ENCODE measurements around the gene KAZALD1.
A peak's percentile ranks its signal among the peaks of the same experiment; 100 is the strongest.

Gene KAZALD1

DNA sequence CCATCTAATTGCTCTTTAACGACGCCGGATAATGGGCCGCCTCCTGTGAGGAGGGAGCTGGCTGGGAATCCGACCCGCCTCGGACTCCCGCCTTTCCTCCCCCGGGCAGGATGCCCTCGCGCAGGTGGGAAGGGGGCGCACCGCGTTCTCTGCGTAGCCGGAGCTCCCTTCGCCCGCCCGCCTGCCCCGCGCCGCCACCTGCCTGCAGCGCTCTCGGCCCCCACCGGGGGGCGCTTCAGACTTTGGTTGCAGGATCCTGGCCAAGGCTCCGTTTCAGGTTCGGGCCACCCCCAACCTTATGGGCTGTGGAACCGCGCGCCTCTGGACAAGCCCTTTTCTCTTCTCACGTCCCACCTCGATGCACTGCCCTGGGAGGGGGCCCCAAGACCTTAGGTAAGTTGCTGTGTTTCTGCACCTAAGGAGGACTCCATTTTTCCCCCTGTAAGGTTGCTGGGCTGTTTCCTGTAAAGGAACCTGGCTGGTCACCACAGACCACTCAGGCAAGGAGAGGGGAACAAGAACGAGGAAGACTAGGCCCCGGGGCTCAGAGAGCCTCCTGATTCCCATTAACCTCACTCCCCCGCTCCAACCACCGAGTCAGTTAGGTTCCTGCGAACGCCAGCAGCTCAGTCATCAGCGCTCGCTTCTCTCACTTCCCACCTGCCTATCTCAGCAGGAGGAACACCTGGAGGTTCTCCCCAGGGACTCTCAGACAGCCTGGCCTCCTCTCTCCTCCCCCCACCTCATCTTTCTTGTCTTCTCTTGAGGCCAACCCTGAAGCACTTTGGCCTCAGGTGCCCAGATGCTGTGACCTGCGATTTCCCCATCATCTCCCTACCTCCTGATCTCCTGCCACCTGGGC, 11.3 kb upstream of the KAZALD1 start:
- peak; percentile 74 to 81 for DNase-seq

DNA sequence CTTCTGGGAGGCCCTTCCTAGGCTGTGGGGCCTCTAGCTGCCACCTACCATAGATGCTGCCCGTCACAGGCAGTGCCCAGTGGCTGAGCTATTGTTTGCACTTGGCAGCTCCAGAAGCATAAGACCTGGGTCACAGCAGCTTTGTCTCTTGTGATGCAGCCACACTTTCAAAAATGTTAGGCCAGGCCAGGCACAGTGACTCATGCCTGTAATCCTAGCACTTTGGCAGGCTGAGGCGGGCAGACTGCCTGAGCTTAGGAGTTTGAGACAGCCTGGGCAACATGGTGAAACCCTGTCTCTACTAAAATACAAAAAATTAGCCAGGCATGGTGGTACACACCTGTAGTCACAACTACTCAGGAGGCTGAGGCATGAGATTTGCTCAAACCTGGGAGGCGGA, 9.5 kb upstream of the KAZALD1 start:
- DNase-seq: no peak

DNA sequence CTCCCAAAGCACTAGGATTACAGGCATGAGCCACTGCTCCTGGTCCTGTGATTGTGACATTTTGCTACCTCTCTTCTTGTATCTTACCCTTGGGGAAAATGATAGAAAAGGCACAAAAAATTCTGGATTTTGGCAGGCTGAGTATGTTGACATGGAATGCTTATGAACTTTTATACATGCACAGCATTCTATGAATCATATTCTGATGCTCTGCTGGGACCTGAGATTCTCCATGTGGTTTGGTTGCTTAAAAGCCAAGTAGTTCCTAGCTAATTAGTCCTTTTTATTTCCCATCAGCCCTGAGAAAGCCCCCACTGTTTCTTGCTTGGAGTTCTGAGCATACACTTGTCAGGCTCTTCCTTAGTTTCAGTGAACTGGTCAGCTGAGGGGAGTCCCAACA, 8.3 kb upstream of the KAZALD1 start:
- no peak for DNase-seq

DNA sequence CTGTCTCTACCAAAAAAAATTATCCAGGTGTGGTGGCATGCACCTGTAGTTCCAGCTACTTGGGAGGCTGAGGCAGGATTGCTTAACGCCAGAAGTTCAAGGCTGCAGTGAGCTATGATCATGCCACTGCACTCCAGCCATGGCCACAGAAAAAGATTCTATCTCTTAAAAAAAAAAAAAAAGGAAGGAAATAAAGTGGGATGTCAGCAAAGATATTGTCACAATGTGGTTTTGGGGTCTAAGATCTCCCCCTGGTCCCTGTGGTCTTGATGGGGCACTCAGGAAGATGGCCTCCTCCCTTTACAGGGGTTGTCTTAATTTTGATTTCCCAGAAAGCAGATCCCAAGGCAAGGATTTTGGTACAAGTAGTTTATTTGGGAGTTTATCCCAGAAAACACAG, 7.4 kb upstream of the KAZALD1 start:
- DNase-seq: no peak

DNA sequence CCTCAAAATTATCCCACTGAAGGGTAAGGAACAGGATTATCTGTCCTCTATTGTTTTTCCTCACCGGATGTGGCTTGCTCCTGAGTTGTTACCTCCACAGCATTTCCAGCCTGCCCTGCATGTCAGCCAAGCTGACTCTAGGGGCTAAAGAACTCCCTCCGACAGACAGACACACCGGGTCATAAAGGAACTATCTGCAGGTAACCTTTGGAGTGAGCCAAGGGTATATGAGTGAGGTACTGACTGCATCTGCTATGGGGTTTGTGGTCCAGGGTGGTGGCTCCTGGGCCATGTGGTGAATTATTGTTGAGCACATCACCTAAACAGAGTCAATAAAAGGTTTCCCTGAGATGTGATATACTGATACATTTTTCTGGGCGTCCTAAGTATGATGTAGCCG, 6.9 kb upstream of the KAZALD1 start:
- no peak for DNase-seq

DNA sequence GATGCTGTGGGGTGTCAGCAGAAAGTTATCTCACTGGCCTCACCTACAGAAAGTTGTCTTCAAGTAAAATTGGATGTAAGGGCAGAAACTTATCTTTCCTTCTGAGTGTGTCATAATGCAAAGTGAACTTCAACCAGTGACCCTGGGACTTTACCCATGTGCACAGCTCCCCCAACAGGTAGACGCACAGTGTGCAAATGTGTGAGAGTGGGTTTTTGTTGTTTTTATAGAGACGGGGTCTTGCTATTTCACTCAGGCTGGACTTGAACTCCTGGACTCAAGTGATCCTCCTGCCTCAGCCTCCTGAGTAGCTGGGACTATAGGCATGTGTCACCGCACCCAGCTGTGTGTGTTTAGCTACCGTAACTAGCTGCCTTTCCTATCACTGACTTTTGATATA, 6.4 kb upstream of the KAZALD1 start:
- no peak for DNase-seq

DNA sequence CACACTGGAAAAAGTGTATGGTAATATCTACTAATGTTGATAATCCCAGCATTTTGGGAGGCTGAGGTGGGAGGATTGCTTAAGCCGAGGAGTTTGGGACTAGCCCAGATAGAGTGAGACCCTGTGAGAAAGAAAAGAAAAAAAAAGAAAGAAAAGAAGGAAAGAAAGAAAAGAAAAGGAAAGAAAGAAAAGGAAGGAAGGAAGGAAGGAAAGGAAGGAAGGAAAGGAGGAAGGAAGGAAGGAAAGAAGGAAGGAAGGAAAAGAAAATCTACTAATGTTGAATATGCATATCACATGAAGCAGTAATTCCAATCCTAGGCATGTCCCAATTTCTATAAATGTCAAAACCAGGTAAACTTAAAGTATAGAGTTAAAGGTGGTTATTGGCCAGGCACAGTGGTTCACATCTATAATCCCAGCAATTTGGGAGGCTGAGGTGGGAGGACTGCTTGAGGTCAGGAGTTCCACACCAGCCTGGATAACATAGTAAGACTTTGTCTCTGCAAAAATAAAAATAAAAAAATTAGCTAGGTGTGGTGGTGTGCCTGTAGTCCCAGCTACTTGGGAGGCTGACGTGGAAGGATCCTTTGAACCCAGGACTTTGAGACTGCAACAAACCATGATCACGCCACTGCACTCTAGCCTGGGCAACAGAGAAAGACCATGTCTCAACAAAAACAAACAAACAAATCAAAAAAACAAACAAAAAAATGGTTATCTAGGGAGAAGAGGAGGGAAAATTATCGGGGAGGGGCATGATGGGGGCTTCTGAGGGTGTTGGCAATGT, 5.2 kb upstream of the KAZALD1 start:
- no peak for DNase-seq

DNA sequence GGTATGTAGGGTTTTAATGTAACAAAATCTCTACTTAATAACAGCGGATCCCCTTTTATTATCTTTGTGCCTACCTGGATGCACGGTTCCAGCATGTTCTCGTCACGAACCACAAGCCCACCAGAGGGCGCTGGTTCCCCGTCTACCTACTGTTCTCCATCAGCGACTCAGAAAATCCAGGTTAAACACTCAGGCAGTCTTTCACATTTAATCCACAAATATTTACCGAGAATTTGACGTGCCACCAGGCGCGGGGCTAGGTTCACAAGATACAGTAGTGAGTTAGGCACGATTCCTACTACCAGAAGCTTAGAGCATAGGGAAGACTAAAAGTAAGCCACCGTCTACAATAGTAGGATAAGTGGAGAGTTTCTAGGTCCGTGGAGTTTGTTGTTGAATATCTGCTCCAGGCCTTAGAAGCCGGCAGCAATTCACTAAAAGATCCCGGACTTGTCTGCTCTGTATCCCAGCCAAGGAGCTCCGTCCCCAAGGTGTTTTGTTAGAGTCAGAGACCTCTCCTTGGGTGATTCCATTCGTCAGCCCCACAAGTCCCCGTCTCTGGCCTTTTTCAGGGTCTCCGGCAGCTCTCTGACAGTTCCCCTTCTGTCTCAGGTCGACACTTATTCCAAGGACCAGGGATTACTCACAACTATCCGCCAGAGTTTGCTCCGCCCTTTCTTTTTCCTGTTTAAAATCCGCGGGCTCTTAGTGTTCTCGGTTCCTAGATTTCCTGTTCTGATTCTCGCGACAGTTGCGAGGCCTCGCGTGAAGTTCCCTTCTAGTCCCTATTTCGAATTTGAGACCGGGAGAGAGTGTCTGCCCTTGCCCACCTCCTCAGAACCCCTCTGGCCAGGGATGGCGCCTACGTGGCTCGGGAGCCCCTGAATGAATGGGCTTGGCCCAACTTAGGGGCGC, 1.5 kb upstream of the KAZALD1 start:
- peak; percentile 92 to 93 for DNase-seq

DNA sequence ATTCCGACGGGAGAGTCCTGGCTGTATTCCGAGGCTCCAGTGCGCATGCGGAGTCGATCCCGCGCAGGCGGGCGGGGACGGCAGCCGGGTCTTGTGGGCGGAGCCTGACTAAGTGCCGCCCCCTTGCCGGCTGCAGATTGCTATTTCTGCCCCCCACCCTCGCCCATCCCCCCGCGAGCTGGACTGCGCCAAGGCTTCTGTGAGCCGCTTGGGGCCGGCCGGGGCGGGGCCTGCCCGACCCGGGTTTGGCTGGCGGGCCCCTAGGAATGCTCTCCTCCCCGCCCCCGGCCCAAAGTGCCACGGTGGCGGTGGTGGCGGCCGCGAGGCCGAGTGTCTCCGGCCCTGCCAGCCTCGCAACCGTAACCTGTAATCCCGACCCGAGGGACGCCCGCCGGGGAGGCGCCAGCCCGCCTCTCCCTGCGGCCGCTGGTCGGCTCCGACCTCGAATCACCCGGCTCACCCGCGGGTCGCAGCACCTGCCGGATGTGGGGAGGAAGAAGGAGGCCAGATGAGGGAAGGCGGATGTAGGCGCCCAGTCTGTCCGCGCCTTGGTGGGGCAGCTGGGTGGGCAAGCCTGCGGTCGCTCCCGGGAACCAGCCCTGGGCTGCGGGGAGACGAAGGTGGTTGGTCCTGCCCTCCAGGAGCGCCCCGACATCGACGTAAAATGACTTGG, 702 bp upstream of the KAZALD1 start:
- peak; percentile 57 to 87 for DNase-seq

DNA sequence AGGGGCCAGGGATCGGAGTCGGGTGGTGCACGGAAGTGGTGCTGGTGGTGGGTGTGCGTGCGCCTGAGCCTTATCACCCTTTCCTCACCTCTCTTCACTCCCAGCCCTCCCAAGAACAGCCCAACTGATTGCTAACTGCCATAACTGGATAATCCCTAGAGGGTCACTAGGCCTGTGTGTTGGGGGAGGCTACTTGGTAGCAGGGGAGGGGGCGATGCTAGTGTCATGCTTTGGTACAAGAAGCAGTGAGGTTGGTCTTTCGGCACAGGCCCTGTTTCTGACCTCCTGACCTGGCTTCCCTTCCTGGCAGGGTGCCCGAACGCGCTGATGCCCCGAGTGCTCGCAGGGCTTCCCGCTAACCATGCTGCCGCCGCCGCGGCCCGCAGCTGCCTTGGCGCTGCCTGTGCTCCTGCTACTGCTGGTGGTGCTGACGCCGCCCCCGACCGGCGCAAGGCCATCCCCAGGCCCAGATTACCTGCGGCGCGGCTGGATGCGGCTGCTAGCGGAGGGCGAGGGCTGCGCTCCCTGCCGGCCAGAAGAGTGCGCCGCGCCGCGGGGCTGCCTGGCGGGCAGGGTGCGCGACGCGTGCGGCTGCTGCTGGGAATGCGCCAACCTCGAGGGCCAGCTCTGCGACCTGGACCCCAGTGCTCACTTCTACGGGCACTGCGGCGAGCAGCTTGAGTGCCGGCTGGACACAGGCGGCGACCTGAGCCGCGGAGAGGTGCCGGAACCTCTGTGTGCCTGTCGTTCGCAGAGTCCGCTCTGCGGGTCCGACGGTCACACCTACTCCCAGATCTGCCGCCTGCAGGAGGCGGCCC, 652 bp downstream of the KAZALD1 start:
- DNase-seq: peak; percentile 36 to 51

DNA sequence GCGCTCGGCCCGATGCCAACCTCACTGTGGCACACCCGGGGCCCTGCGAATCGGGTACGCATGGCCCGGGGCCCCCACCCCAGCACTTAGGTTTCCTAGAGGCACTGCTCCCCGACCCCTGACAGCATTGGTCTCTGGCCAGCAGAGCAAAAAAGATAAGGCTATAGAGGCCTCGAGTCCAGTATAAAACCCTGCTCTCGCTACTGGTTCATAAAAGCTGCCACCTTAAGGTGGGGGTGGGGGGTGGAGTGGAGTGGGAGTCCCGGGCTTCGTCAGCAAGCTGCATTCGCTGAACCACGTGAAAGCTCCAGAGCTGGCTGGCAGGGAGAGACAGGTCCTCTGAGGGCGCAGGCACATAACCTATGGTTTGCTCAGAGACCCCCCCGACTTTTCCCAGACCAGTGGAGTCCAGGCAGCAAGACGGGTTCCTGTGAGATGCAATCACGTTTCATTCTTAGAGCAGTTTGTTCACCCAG, 1.3 kb downstream of the KAZALD1 start:
- DNase-seq: no peak

DNA sequence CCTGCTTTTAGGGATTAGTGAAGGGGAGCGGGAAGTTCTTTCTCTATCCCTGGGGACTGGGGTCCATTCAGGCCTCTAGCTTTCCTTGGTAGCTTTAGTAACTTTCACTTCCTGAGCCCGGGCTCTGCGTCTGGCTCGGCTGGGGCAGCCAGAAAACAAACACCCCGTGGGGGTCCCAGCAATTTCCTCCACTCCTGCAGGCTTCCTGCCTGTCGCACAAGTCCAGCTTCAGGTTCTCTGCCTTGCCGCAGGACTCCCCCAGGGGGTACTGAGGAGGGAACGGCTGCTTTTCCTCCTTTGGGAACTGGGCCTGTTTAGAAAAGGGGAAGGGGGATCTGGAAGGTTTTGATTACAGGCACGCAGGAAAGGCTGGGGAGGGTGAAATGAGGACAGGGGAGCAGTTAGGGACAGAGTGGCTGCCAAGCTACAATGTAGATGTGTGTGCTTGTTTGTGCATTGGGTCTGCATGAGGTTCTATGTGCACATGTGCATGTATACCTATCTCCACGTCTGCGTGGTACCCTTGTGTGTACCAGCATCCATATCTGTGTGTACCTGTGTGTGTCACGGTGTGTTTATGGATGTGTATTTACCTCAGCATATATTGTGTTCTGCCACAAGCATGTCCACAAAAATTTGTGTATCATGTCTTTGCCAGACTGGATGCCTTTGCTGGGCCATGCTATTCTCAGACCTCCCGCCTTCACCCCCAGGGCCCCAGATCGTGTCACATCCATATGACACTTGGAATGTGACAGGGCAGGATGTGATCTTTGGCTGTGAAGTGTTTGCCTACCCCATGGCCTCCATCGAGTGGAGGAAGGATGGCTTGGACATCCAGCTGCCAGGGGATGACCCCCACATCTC, 2.0 kb downstream of the KAZALD1 start:
- no peak for DNase-seq

DNA sequence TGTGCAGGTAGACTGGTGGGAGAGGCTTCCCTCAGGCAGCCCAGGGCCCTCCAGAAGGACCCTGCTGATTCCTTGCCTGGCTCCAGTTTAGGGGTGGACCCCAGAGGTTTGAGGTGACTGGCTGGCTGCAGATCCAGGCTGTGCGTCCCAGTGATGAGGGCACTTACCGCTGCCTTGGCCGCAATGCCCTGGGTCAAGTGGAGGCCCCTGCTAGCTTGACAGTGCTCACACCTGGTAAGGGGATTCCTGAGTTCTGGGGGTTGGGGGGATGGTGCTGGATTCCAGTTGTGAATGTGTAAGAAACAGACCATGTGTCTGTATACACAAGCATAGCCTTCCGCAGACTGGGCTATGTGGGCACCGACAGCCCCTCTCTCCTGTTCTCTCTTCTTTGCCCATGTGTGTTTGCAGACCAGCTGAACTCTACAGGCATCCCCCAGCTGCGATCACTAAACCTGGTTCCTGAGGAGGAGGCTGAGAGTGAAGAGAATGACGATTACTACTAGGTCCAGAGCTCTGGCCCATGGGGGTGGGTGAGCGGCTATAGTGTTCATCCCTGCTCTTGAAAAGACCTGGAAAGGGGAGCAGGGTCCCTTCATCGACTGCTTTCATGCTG, 2.7 kb downstream of the KAZALD1 start:
- DNase-seq: no peak

DNA sequence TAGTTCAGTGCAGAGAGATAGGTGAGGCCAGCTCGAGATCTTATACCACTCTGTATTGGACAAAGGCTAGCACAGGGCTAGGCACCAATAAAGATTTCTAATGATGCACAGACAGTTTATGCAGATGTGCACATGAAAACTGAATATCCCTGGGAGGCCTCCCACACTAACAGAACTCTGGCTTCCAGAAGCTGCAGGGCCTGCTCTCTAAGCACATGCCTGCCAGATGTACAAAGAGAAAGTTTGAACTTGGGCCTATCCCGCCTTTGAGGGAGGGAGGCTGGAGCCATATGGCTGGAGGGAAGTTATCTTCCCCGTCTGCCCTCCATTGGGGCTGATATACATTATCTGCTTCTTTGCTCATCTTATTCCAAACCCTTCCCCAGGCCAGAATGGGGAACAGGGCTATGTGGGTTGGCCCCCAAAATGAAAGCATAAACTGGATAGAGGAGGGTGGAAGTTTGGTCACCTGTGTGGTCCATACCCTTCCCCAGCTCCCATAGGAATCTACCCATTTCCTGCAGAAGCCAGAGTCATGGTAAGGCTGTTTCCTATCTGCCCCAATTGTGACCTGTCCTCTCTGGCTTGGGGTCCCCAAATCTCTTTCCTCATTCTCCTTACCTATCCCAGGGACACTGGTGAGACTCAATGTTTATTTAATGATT, 3.8 kb downstream of the KAZALD1 start:
- DNase-seq: no peak

DNA sequence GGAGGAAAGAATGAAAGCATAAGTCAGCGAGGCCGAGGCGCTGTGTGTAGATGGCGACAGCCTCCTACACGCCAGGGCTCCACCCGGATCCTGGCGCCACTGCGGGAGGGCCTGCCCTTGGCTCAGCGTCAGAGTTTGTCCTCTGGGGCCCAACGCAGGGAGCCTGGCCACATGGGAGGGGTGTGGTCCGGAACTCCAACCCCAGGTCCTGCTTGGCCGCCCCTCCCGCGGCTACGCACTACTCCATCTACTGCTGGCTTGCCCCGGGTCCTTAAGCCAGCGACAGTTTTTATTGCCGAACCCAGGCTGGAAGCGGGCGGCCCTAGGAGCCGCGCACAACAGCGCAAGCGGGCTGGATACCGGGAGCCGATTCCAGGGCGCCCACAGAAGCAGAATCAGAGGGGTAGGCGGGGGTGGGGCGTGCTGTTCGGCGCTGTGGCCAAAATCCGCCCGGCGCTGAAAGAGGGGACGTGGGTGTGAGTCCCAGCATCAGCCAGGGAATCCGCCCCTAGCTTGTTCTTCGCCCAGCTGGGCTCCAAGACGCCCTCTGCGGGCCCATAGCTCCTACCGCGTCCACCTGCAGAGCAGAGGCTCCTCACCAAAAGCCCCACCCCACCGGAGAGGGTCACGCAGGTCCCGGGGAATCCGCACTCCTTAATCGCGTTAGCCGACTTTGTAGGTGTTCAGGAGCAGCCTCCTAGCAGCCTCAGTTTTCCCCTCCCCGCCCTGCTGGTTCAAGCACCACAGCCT, 4.5 kb downstream of the KAZALD1 start:
- peak; percentile 57 to 59 for DNase-seq

DNA sequence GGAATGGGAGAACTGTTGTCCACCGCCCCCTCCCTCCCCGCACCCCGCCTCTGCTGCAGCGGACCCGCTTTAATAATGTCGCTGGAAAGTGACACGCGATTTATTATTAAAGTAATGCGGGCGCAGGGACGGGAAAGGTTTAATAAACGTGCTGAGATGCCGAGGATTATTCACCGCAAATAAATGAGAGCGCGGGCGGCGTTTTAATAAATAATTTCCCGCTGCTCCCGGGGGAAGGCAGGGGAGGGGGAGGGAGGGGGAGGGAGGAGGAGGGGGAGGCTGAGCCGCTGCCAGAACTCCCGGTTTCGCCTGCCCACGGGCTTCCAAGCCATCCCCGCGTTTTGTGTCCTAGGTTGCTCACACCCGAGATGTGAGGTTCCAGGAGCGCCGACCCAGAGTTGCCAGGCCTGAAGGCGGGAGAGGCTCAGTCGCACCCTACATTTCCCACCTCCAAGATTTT, 5.1 kb downstream of the KAZALD1 start:
- no peak for DNase-seq

DNA sequence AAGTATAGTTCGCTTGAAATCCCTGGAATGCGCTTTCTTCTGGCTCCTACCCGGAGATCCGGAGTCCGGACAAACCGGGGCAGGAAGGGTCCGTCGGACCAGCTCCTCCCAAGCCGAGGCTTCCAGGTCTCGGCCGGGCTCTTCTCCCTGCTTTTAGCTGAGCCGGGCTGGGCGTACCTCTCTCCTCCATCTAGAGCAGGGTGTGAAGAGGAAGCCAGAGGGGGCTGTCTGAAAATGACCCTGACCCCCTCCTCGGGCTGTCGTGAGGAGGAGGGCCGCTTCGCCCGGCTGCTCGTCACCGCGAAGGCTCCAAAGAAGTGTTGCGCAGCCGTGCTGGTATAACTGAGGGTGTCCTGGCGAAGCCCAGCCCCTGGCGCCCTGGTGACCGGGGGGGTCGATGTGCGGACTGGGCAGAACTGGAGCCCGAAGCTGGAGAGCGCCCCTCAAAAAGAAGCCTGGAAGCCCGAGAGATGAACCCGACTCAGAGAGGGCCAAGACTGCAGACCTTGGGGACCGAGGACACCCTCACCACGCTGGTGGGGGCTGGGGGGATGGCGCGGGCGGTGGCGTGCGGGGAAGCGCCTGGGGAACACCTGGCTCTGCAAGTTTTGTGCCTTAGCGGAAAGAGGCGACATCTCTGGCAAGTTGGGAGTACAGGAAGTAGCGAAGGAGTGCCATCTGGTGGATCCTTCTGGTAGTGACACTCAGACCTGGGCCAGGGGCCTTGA, 5.7 kb downstream of the KAZALD1 start:
- peak; percentile 81 to 83 for DNase-seq

DNA sequence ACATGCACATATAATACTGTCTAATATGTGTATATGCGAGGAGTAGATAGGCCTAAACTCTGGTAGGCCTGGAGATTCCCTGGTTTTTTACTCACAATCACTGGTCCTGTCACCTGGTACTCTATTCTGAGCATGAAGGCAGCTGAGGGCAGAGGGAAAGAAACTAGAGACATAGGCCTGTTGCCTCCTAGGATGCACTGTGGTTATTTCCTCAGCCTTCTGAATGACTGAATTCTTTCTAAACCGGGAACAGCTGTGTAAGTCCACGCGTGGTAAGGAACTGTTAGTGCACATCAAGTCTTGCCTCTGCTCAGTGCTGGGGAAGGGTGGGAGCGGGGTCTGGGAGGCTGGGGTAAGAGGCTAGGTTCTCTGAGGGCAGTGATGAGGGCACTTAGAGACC, 7.7 kb downstream of the KAZALD1 start:
- no peak for DNase-seq

All from CD4-positive, alpha-beta T cell treated with Interleukin-4 for 1 hour (primary cell).